Umbilical cord (tissue), 2 donors: ENCODE results near the gene TNFRSF8. TPM values are rescaled to one million over a fixed set of nuclear protein-coding genes. Genes with fewer than 3 reads are reported as not detected.

Experiments used
- DNase-seq: peaks from one replicate; pipeline ENCODE4 v3.0.0-alpha.2; 2015; ENCODE audit warnings: low spot score
- total RNA-seq: library from RNA; depleted of rRNA; stranded (reverse); fragments of >200 nt; gene quantifications from one replicate; pipeline ENCODE4 v1.2.3, GENCODE V29; 2014; ENCODE audit warnings: low replicate concordance; ENCODE audit not compliant: insufficient read depth

Gene TNFRSF8
- total RNA-seq, 1 donor from 2014 or later = 0.24 TPM

GRCh38 chr1:12173041-12173509 is 110.0 kb downstream of the TNFRSF8 start:
- no peak for DNase-seq

GRCh38 chr1:12173631-12174121 is 110.6 kb downstream of the TNFRSF8 start:
- no peak for DNase-seq

GRCh38 chr1:12174924-12175810 is 112.1 kb downstream of the TNFRSF8 start:
- DNase-seq = no peak

DNA sequence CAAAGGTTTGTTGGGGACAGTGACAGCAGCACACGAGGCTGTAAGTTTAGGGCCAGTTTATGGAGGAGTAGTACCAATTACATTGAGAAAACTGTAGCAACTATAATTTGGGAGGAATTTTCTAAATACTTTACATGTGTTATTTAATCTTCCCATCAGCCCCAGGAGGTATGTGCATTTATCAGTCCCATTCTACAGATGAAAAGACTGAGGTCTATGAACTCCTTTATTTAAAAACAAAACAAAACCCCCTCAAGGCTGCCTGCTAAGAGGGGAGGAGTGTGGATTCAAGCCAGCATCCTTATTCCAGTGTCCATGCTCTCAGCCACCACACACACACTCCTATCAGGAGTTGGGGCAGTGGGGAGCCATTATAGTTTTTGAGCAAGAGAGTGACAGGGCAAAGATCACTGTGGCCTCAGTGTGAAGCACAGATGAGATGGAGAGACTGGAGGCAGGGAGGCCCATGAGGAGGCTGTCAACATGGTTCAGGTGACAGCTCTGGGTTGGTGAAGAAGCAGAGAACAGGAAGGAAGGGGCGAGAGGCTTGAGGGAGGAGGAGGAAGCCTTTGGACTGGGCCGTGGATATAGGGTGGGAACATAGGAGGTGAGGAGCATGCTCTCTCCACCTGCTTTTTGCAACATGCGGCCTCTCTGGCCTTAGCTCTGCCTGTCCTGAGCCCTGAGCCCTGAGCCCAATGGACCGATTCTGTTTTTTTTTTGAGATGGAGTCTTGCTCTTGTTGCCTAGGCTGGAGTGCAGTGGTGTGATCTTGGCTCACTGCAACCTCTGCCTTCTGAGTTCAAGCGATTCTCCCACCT is 113.4 kb downstream of the TNFRSF8 start:
- DNase-seq = no peak

GRCh38 chr1:12177156-12177998 is 114.3 kb downstream of the TNFRSF8 start:
- no peak for DNase-seq

GRCh38 chr1:12177999-12178441 is 114.9 kb downstream of the TNFRSF8 start:
- peak; percentile 72 for DNase-seq

DNA sequence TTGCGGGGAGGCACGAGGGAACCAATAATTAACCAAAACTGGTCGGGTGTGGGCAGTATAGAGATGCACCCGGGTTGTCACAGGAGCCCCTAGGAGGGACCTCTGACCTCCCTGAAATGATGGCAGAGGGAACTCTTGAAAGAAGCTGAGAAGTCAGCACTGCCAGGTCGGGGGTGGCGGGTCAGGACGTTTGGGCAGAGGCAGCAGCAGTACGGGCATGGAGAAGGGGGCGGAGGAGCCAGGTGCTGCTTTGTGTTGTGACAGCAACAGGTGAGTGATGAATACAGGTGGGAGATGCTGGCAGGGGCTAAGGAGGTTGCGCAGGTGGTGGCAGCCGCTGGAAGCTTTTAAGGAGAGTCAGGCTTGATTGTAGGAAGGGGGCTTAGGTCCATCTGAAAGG is 115.4 kb downstream of the TNFRSF8 start:
- DNase-seq = no peak

GRCh38 chr1:12179111-12179519 is 116.0 kb downstream of the TNFRSF8 start:
- peak; percentile 24 for DNase-seq

DNA sequence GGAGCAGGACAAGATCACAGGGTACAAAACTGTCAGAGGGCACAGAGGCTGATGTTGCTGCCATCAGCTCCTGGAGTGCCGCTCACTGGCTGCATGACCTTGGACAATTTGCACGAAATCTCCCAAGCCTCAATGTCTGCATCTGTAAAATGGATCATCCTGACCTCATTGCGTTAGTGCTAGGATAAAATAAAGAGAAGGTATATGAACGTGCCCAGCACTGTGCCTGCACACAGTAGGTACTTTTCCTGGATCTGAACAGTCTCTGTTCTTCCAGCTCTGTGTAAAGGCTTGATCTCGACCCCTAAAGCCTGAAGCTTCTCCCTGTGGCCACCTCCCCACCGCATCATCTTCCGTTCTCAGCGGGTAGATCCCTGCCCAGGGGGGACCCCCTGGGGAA is 116.6 kb downstream of the TNFRSF8 start:
- DNase-seq = no peak

DNA sequence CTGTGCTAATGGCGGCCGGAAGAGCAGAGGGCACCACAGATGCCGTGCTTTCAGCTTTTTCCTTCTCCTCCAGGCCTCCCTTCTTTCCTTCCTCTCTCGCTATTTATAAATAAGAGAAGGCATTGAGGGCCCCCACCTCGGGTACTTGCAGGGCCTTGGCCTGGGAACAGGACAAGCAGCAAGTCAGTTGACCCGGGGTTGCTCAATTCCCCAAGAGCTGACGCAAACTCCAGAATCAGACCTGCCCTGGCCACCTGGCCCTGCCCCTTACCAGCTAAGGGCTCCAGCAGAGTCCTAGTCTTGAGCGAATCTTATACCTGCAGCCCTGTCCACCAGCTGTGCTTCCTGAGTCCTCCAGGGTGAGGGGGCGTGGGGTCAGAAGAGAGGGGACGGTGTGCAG is 117.2 kb downstream of the TNFRSF8 start:
- peak; percentile 59 for DNase-seq

DNA sequence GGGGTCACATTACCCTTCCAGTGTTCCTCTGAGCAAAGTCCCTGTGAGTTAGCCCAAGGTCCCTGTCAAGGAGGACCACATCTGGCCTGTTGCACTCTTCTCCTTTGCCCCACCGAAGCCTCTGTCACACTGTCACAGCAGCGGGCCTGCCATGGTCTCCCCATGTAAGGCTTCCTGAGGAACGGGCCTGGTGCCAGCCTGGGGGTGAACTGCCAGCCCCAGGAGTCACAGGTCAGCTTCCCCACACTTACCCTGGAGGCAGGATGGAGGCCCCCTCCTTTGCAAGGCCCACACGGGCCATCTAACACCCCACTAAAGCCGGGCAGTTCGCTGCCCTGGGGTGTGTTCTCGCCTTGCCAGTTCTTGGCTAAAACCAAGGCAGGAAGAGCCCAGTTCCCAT is 117.8 kb downstream of the TNFRSF8 start:
- no peak for DNase-seq

DNA sequence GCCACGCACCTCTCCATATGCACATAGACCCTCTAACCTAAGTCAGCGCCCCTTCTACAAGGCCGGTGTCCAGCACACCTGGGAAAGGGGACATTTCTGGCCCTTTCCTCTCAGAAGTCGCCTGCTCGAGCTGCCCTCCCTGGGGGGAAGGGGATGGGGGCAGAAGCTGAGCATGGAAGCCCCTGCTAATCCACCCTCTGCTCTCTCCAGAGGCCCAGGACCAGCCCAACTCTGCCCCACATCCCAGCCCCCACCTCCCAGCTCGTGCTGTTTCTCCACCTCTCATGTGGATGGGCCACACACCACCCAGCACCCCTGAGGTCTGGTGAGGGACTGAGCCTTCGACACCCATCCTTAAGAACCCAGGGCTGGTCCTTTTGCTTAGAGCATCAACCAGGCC is 118.5 kb downstream of the TNFRSF8 start:
- DNase-seq = no peak

GRCh38 chr1:12182410-12182984 is 119.4 kb downstream of the TNFRSF8 start:
- DNase-seq = no peak

- no peak for DNase-seq
Measured at GRCh38 chr1:12183095-12183794, 120.1 kb downstream of the TNFRSF8 start.

GRCh38 chr1:12184008-12184681 is 121.0 kb downstream of the TNFRSF8 start:
- DNase-seq = peak; percentile 92

GRCh38 chr1:12185036-12185917 is 122.2 kb downstream of the TNFRSF8 start:
- DNase-seq = peak; percentile 35

DNA sequence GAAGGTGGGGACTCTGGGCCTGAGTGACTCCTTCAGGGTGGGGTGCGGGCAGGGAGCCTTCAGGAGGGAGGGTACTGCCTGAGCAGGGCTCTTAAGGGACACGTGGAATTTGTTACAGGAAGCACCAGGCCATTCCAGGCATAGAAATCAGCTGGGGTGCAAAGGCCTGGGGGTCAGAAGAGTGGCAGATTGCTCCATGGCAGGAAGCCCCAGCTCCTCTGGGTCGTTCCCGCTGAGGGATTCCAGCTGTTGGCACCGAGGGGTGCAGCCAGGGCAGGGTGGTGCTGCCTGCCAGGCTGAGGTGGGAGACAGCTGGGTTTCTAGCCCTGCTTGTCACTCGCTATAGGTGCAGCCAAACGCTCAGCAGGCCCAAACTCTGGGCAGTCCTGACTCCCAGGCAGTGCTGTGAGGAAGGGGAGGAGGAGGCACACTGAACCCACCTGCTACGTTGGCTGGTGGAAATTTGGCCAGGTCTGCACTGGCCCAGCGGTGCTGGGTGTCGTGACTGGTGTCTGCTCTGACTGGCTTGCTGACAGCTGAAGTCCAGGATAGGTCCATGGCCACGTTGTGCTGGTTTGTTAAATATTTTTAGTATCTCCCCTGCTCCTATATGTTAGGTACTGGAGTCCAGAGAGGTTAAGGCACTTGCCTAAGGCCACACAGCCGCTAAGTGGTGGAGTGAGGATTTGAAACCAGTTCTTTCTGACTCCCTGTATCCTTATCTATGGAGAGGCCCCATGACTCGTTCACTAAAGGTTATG is 123.0 kb downstream of the TNFRSF8 start:
- DNase-seq = no peak

GRCh38 chr1:12186679-12186985 is 123.5 kb downstream of the TNFRSF8 start:
- no peak for DNase-seq
